Gastroesophageal sphincter (tissue), 3 donors: Measurements from ENCODE around the gene FRMD5.

ENCODE experiments used
- EP300 ChIP-seq: sonication (generic); formaldehyde crosslinking; IDR thresholded peaks from one replicate; pipeline ENCODE4 v1.6.1; 2017; ENCODE audit warnings: antibody characterized with exemption, mild to moderate bottlenecking
- POLR2A ChIP-seq, 2 donors: fragments of 450-650 bp; IDR thresholded peaks; one replicate each; pipeline ENCODE4 v1.6.1; 2017; ENCODE audit warnings: antibody characterized with exemption in 2 of 2, mild to moderate bottlenecking in 2 of 2, moderate library complexity in 1 of 2
- POLR2AphosphoS5 ChIP-seq: sonication (generic); formaldehyde crosslinking; IDR thresholded peaks from one replicate; pipeline ENCODE4 v1.6.1; 2017; ENCODE audit warnings: antibody characterized with exemption
- TF ChIP-seq, protein P1 (sequence below), 4 experiments: fragments of 200-600 bp in 2 of 4; fragments of 450-650 bp in 2 of 4; sonication (generic) in 1 of 4; IDR thresholded peaks; one replicate each; pipeline ENCODE4 v1.5.1; 2017 to 2019; ENCODE audit warnings: antibody characterized with exemption in 4 of 4, mild to moderate bottlenecking in 2 of 4, moderate library complexity in 2 of 4

DNA sequence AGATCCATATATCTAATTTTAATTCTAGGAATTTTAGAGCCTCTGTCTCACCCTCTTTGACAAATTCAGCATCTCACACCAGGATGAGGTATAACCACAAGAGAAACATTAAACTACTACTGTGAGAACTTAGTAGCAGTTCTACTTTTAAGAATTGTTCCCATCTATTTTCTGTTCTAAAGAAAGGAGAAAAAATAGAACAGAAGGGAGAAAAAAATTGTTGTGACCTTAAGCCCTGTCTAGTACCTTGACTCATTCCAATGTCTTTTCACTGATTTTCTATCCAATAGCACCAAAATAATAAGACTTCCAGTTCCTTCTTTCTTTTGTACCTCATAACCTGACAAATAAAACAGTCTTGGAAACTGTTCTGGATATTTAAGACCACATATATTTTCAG lies 37.0 kb downstream of the FRMD5 start:
- TF ChIP-seq, protein P1, sequence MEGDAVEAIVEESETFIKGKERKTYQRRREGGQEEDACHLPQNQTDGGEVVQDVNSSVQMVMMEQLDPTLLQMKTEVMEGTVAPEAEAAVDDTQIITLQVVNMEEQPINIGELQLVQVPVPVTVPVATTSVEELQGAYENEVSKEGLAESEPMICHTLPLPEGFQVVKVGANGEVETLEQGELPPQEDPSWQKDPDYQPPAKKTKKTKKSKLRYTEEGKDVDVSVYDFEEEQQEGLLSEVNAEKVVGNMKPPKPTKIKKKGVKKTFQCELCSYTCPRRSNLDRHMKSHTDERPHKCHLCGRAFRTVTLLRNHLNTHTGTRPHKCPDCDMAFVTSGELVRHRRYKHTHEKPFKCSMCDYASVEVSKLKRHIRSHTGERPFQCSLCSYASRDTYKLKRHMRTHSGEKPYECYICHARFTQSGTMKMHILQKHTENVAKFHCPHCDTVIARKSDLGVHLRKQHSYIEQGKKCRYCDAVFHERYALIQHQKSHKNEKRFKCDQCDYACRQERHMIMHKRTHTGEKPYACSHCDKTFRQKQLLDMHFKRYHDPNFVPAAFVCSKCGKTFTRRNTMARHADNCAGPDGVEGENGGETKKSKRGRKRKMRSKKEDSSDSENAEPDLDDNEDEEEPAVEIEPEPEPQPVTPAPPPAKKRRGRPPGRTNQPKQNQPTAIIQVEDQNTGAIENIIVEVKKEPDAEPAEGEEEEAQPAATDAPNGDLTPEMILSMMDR (IDR thresholded peaks at IDR 0.05), result no peak
- TF ChIP-seq POLR2A (IDR thresholded peaks at IDR 0.05) (no peak), POLR2AphosphoS5 (no peak), EP300 (no peak)
